ENCODE results near the gene TECPR2.

Gene TECPR2

DNA sequence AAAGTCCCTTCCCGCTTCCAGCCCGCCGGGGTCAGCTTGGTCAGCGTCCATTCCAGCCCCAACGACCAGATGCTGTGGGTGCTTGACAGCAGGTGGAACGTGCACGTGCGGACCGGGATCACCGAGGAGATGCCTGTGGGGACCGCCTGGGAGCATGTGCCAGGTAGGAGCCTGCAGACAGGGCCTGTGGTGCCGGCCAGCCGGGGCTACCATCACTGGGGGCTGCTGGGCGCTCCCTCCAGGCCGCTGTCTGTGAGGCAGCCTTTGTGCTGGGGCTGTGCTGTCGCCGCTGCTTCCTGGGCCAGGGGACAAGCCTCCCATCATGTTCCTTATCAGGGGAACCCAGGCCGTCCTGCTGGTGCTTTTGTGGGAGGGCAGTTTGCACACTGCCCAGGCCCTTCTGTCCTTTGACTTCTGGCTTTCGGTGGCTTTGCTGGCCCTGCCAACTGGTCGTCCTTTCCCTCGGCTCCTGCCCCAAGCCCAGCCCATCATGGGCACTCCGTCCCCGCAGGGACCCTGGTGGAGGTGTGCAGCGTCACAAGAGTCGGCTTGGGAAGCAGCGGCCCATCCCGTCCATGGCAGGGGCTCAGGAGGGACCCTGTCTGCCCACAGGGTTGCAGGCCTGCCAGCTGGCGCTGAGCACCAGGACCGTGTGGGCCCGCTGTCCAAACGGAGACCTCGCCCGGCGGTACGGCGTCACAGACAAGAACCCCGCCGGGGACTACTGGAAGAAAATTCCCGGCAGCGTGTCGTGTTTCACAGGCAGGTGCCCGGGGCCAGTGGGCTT lies 134.4 kb downstream of the TECPR2 start:
- no peaks in the 10 kb centered on the region for H3K27me3 ChIP-seq (ENCODE audit: insufficient read depth, poor library complexity, severe bottlenecking)
- no peak overlapping the region for H3K27ac ChIP-seq (replicated peaks)
- no peak for DNase-seq (ENCODE audit: low read depth in 1 of 2, low spot score in 1 of 2)
- TF ChIP-seq GABPA (IDR thresholded peaks at IDR 0.05; ENCODE audit: low read depth) (no peak), POLR2AphosphoS5 (IDR thresholded peaks at IDR 0.05; ENCODE audit: low read depth) (no peak), SPI1 (IDR thresholded peaks at IDR 0.05; ENCODE audit: borderline replicate concordance, low read depth) (no peak)
- TF ChIP-seq, protein P1, sequence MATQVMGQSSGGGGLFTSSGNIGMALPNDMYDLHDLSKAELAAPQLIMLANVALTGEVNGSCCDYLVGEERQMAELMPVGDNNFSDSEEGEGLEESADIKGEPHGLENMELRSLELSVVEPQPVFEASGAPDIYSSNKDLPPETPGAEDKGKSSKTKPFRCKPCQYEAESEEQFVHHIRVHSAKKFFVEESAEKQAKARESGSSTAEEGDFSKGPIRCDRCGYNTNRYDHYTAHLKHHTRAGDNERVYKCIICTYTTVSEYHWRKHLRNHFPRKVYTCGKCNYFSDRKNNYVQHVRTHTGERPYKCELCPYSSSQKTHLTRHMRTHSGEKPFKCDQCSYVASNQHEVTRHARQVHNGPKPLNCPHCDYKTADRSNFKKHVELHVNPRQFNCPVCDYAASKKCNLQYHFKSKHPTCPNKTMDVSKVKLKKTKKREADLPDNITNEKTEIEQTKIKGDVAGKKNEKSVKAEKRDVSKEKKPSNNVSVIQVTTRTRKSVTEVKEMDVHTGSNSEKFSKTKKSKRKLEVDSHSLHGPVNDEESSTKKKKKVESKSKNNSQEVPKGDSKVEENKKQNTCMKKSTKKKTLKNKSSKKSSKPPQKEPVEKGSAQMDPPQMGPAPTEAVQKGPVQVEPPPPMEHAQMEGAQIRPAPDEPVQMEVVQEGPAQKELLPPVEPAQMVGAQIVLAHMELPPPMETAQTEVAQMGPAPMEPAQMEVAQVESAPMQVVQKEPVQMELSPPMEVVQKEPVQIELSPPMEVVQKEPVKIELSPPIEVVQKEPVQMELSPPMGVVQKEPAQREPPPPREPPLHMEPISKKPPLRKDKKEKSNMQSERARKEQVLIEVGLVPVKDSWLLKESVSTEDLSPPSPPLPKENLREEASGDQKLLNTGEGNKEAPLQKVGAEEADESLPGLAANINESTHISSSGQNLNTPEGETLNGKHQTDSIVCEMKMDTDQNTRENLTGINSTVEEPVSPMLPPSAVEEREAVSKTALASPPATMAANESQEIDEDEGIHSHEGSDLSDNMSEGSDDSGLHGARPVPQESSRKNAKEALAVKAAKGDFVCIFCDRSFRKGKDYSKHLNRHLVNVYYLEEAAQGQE (IDR thresholded peaks at IDR 0.05; ENCODE audit: insufficient replicate concordance, low read depth): no peak
- TF ChIP-seq, protein P2, sequence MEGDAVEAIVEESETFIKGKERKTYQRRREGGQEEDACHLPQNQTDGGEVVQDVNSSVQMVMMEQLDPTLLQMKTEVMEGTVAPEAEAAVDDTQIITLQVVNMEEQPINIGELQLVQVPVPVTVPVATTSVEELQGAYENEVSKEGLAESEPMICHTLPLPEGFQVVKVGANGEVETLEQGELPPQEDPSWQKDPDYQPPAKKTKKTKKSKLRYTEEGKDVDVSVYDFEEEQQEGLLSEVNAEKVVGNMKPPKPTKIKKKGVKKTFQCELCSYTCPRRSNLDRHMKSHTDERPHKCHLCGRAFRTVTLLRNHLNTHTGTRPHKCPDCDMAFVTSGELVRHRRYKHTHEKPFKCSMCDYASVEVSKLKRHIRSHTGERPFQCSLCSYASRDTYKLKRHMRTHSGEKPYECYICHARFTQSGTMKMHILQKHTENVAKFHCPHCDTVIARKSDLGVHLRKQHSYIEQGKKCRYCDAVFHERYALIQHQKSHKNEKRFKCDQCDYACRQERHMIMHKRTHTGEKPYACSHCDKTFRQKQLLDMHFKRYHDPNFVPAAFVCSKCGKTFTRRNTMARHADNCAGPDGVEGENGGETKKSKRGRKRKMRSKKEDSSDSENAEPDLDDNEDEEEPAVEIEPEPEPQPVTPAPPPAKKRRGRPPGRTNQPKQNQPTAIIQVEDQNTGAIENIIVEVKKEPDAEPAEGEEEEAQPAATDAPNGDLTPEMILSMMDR (IDR thresholded peaks at IDR 0.05; ENCODE audit: insufficient read depth, low read length): no peak
- H3K4me3 ChIP-seq (replicated peaks; ENCODE audit: insufficient read depth, low read length): no peak overlapping the region

DNA sequence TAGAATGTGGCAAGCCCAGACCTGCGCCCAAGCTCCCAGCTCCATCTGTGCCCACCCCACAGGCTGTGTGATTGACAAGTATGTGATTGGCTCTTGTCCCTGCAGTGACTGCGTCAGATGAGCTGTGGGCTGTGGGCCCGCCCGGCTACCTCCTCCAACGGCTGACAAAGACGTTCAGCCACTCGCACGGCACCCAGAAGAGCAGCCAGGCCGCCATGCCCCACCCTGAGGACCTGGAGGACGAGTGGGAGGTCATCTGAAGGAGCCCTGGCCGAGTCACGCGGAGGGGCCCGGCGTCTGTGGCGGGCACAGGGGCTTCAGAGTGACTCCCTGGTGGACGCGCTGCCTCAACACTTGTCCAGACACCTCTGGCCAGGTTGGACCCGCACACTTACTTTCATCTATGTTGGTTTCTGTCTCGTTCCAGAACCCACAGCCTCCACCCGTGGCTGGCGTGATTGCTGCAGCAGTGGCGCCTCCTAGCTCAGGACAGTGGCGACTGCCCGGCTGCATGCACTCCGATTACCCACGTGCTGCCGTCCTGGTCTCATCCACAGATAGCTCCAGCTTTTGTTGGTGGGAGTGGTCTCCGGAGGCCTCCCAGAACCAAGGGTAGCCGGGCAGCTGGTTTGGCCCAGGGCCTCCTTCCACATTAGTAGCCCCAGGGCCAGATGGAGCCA lies 135.4 kb downstream of the TECPR2 start:
- Histone ChIP-seq H3K27me3 (ENCODE audit: insufficient read depth, poor library complexity, severe bottlenecking) (no peaks in the 10 kb centered on the region), H3K4me3 (replicated peaks; ENCODE audit: insufficient read depth, low read length) (no peak overlapping the region), H3K27ac (replicated peaks) (no peak overlapping the region)
- no peak for DNase-seq (ENCODE audit: low read depth in 1 of 2, low spot score in 1 of 2)
- TF ChIP-seq, protein P1 (IDR thresholded peaks at IDR 0.05; ENCODE audit: insufficient replicate concordance, low read depth): no peak
- TF ChIP-seq GABPA (IDR thresholded peaks at IDR 0.05; ENCODE audit: low read depth) (no peak), POLR2AphosphoS5 (IDR thresholded peaks at IDR 0.05; ENCODE audit: low read depth) (no peak), SPI1 (IDR thresholded peaks at IDR 0.05; ENCODE audit: borderline replicate concordance, low read depth) (no peak)
- TF ChIP-seq, protein P2 (IDR thresholded peaks at IDR 0.05; ENCODE audit: insufficient read depth, low read length): no peak

DNA sequence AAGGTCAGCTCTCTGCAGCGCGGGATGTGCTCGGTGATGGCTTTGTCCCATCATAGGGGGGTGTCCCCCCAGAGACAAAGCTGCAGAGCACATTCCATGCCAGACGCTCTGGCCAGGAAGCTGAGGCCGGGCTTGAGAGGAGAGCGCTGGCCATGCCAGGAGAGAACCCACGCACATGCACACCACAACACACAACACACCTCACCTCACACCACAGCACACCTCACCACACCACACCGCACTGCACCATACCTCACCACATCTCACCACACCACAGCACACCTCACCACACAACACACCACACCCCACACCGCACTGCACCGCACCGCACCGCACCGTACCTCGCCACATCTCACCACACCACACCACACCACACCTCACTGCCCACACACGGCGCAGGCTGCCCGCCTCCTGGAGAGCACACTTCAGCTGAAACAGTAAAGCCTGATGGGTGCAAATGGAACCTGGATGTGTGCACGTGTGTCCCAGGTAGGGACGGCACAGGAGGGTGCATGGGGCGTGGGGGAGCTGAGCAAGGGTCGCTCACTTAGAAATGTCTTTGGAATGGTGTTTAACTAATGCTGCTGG lies 136.0 kb downstream of the TECPR2 start:
- TF ChIP-seq, protein P2 (IDR thresholded peaks at IDR 0.05; ENCODE audit: insufficient read depth, low read length): no peak
- no peak for TF ChIP-seq GABPA (IDR thresholded peaks at IDR 0.05; ENCODE audit: low read depth)
- no peak for TF ChIP-seq SPI1 (IDR thresholded peaks at IDR 0.05; ENCODE audit: borderline replicate concordance, low read depth)
- TF ChIP-seq POLR2AphosphoS5 (IDR thresholded peaks at IDR 0.05; ENCODE audit: low read depth): no peak
- TF ChIP-seq, protein P1 (IDR thresholded peaks at IDR 0.05; ENCODE audit: insufficient replicate concordance, low read depth): no peak
- H3K27me3 ChIP-seq (ENCODE audit: insufficient read depth, poor library complexity, severe bottlenecking): no peaks in the 10 kb centered on the region
- DNase-seq (ENCODE audit: low read depth in 1 of 2, low spot score in 1 of 2): no peak
- H3K27ac ChIP-seq (replicated peaks): no peak overlapping the region
- H3K4me3 ChIP-seq (replicated peaks; ENCODE audit: insufficient read depth, low read length): no peak overlapping the region
